NCI-H1417 treated with DMSO at 0.1 percent for 48 hours (cell line): ENCODE measurements around the gene UBA1.

ENCODE experiments used
- DNase-seq: peaks from one replicate; lab custom pipeline; 2025; lab: John Stamatoyannopoulos, UW

Gene UBA1

DNA sequence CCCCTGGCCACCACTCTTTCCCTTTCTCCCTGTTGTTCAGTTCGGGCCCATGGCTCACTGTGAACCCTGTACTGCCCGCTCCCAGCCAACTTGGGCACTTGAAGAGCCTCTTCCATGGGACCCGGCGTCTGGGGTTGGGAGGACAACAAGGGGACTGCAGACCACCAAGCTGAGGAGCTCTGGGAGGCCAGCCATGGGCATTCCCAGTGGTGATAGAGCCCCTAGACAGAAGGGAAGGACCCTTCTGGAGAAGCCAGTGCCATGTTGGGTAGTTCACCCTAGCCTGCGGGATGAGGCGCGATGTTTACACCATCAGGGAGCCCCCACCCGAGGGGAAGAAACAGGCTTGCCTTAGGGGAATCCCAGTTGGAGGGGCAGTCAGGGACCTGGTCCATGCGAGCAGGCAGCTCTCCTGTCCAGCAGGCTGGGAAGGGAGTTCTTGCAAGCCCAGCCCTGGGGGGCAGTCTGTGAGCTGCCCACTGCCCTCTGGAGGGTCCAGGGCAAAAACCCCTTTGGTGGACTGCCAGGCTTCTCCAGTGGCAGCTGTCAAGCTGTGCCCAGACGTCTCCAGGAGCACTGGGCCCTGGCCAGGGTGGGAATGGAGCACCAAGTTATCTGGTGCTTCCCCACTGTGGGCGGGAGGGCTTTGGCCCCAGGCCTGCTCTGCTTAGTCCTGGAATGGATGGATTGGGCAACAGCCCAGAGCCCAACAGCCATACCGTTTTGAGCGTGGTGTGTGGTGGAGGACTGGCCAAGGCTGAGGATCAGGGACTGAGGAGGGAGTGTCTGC is 23.7 kb upstream of the UBA1 start:
- no peak for DNase-seq

DNA sequence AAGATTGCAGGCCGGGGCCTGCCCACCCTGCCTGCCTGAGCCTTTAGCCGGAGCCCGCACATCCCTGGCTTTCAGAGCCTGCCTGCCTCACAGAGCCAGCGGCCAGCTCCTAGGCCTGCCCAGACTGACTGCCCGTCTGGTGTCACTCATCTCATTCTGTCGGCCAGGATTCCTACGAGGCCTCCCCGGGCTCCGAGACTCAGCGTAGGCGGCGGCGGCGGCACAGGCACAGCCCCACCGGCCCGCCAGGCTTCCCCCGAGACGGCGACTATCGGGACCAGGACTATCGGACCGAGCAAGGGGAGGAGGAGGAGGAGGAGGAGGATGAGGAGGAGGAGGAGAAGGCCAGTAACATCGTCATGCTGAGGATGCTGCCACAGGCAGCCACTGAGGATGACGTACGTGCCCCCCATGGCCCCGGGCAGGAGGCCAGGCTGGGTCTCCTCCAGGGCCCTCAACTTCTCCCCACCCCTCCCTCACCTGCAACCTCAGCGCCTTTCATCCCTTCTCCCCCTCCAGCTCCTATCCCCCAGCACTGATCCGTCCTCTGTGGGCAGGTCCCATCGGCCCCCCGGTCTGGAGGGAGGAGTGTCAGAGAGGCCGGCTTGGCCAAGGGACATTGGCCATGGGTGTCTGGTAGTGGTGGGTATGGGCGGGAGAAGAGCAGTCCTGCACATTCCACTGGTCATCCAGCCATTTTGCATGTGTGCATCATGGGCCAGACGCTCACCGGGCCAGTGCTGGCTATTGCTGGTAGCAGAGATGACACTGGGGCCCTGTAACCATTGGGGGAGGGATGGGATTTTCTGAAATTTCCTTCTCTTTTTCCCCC is 22.6 kb upstream of the UBA1 start:
- no peak for DNase-seq

DNA sequence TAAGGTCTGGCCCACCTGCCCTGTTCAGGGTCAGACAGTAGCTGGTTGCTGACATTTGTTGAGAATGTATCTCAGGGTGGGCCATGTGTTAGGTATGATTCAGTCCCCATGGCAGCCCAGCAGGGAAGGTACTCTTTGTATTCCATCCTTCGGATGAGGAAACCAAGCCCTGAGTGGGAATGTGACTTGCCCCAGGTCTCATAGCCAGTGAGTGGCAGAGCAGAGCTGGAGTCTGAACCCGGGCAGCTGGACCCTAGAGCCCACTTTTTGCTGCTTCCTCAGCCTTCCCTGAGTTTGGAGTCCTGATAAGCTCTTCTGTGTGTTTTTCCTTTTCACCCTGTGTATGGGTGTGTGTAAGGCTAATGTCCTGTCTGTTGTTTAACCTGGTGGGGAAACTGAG is 21.6 kb upstream of the UBA1 start:
- DNase-seq: no peak

DNA sequence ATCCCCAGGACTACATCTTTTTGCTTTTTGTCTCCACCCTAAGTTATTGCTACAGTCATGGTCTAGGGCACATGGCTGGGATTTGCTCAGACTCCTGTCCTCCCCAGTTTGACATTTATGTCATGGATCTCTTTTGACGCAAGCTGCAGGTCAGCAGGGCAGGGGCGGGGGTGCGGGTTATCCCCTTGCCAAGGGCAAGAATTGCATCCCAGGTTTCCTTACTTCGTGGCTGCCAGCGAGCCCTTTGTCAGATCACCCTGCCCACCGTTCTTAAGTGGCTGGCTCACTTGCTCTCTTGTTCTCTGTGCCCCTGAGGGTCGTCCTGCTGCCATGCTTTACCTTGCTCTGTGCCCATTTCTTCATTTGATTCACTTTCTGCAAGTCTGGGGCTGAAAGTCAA is 21.1 kb upstream of the UBA1 start:
- no peak for DNase-seq

DNA sequence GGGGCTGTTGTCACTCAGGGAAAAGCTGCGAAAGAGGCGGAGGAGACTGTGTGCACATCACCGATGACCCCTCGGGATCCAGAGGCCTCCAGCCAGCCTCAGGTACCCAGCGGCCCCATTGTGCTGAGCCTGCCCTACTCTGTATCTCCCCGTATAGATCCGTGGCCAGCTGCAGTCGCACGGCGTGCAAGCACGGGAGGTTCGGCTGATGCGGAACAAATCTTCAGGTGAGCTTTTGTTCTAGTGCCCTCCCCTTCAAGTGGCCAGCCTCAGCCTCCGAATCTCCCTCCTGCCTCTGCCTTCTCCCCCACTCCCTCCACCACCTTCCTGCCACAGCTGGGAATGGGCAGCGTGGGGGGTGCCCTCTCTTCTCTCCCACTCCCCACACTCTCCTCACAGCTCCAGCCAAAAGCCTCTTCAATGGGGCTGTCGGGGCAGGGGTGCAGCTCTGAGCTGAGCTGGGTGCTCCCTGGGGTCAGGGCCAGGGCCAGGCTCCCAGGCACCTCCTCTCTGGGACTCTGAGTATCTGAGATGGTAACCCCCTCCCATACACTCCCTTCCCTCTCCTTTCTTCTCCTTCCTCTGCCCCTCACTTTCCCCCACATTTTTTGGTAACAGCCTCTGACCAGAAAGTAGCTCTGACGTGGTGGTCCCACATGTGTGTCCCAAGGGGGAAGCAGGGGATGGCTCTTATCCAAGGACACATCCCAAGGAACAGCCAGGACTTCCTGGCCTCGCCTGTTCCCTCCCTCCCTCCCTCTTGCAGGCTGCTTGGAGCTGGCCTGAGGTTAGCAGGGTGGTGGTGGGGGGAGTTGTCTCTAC is 20.4 kb upstream of the UBA1 start:
- no peak for DNase-seq

DNA sequence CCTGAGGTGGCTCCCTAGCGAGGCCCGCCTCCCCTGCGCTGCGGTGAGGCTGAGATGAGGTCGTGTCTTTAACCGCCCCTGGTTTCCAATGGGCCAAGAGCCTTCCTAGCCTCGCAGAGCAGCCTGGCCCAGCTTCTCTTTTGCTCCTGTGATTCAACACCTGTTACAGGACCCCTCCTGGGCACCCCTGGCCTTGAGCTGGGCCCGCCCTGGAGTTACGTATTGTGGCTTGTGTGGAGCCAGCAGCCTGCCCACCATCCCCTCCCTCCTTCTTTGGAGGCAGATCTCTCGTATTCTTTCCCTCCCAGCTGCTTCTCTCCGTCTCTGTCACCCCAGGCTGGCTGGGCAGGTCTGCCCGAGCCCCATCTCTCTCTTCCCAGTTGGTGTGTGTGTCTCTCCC is 19.3 kb upstream of the UBA1 start:
- no peak for DNase-seq

DNA sequence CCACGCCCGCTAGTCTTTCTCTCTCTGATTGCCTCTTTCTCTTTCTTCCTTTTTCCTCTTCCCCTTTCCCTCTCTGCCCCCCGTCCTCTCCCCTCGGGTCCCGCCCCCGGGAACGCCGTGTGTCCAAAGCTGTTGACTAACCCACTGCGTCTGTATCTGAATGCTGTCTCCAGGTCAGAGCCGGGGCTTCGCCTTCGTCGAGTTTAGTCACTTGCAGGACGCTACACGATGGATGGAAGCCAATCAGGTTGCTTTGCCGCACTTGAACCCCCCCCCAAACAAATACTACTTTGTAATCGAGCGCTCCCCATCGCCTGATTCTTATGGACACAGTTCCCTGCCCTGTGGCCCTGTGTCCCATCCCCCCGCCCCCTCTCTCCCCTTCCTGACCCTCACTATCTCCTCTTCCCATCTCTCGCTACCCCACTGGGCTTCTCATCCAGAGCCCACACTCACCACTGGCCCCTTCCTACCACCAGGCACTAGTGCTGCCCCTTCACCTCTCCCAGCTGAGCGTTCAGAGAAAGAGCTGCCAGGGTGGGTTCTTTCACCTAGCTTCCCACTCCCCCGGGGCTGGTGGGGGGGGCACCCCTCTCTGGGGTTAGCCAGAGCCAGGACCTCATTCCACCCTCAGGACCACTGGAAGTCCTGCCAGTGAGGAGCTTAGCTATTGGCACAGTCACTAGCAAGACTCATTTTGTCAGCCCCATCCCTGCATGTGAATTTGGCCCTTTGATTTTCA is 18.6 kb upstream of the UBA1 start:
- no peak for DNase-seq

DNA sequence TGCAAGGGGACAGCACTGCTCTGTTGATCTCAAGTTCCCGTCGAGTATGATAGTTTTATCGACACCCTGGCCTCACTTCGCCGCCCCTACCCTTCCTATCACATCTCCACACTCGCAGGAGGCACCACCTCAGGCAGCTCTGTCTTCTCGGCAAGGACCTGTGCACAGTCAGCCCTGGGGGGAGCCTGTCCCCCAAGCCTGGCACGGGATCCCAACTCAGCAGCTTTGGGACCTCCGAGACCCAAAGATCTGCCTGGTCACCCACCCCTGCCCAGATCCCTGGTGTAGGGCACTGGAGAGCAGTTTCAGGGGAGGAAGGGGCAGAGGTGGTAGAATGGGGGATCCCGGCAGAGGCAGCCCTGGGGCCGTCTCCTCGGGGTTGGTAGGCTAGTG is 18.0 kb upstream of the UBA1 start:
- DNase-seq: no peak

DNA sequence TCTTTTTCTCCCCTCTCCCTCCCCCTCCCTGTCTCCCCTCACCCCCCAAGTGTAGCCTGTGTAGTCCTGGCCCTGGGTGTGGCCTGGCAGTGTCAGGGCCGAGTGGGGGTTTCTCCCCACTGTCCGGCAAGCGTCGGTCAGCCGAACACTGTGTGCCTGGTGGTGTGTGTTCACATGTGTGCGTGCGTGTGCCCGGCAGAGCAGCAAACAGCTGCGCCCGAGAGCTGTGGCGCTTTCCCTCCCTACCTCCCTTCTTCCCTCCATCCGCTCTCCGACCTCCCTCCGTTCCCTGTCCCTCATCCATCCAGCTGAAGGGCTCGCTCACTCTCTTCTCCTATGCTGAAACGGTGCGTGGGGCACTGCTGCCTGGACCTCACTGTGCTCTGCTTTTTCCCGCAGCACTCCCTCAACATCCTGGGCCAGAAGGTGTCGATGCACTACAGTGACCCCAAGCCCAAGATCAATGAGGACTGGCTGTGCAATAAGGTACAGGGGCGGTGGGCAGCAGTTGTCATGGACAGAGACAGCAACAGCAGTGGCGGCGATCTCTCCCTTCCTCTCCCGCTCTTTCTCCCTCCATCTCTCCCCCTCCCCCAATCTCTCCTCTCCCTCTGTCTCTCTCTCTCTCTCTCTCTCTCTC is 17.4 kb upstream of the UBA1 start:
- no peak for DNase-seq

DNA sequence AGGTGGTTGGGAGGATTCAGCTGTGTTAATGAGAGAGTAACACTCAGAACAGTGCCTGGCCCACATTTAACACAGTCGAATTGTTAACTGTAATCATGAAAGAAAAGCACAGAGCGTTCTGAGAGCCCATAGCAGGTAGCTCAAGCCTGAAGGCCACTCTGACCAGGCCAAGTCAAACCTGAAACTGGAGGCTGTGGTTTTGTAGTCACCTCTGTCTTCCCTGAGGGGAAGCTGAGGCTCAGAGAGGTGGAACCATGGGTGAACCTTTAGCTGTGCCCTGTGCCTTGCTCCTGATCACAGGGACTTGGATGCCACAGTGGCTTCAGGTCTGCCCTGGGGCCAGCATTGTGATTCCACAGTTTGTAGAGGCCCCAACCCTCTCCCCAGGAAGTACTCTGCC is 16.6 kb upstream of the UBA1 start:
- DNase-seq: no peak

DNA sequence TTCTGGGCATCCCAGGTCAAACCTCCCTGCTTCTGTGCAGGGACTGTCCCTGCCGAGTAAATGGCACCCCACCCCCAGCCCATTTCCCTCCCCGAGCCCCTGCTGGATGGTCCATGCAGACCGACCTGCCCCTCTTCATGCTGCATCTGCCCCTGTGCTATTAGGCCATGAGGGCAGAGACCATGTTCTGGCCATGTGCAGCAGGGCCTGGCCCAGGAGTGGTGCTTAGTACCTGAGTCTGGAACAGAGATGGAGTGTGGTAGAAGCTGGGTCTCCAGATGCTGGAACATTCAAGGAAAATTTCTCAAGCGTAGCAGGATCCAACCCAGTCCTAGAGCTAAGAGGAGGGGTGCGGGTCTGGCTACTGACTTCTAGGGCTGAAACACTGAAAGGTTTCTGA is 15.3 kb upstream of the UBA1 start:
- DNase-seq: no peak

DNA sequence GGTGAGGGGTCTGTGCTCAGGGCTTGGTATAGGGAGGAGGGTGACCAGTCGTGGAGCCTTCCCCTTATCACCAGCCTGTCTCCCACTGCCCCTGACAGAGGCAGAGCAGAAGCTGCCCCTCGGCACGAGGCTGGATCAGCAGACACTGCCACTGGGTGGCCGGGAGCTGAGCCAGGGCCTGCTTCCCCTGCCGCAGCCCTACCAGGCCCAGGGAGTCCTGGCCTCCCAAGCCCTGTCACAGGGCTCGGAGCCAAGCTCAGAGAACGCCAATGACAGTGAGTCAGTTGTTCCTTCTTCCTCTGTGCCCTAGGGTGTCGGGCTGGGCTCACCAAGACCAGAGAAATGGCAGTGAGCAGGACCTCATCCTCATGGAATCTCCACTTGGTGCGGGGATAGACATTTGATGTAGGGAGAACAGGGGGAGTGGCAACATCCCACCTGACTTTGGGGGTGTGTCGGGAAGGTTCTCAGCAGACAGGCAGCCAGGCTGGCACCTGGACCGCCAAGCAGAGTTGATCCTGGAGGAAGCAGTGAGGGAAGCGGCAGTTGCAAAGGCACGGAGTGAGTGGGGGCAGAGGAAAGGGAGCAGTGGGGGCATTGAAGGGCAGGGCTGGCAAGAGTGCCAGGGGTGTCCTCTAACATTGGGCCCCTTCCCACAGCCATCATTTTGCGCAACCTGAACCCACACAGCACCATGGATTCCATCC is 14.3 kb upstream of the UBA1 start:
- no peak for DNase-seq

DNA sequence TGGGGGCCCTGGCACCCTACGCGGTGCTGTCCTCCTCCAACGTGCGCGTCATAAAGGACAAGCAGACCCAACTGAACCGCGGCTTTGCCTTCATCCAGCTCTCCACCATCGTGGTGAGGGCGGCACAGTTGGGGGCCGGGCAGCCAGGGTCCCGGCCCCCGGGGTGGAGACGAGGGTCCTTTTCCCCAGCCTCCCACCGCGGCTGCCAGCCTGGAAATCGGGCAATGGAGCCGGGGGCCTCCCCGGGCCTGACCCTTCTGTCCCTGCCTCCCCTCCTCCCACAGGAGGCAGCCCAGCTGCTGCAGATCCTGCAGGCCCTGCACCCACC is 13.7 kb upstream of the UBA1 start:
- no peak for DNase-seq

DNA sequence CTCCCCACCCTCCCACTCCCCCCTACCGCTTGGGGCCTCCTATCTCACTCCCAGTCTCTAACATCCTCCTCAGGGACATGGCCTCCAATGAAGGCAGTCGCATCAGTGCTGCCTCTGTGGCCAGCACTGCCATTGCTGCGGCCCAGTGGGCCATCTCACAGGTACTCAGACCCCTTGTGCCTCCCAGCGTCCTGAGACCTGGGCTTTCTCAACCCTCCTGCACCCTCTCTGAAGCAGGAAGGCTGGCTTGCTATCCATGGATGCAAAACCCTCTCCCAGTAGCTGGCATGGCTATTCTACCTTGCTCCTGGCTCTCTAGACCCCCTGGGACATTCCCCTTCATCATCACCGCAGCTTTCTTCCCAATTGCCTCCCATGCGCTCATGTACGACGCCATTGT is 13.3 kb upstream of the UBA1 start:
- no peak for DNase-seq

DNA sequence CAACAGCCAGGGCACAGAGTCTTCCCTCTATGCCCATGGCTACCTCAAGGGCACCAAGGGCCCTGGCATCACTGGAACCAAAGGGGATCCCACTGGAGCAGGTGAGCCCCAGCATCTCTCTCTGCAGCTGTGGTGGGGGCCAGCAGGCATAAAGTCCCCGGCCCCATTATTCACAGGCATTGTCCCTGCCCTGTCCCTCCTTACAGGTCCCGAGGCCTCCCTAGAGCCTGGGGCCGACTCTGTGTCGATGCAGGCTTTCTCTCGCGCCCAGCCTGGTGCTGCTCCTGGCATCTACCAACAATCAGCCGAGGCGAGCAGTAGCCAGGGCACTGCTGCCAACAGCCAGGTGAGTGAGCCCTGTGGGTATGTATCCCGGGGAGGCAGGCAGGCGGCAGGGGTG is 12.3 kb upstream of the UBA1 start:
- DNase-seq: no peak

DNA sequence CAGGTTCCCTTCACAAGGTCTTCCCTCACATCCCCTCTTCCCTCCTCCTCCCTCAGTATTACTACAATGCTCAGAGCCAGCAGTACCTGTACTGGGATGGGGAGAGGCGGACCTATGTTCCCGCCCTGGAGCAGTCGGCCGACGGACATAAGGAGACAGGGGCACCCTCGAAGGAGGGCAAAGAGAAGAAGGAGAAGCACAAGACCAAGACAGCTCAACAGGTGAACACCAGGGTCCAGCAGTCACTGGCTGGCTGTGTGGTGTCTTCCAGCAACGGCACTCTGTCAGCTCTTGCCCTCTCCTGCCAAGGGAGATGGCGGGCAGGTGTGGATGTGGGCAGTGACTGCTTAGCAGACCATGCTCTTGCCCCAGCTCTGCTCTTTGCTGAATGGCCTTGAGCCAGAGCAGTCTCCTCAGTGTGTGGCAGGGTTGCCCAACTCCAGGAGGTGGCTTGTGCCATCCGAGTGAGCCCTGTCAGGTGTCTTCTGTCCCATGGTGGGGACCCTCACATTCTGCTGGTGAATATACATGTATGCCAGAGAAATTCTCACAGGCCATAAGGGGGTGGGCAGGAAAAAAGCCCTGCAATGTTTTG is 11.4 kb upstream of the UBA1 start:
- no peak for DNase-seq

DNA sequence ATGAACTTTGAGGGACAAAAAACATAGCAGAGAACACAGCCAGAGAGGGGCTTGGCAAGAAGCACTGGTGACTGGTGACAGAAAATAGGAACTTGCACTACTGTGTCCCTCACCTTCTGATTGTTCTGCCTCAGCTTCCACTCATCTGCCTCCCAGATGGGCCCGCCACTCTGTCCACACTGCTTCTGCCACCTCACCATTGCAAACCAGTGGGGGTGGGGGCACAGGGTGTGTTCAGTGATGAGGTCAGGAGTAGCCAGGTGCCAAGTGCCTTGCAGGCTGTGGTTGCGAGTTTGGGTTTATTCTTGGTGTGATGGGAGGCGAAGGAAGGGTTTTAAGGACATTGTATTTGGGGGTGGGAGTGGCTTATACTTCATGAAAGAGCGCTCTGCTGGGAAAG is 9.1 kb upstream of the UBA1 start:
- no peak for DNase-seq

DNA sequence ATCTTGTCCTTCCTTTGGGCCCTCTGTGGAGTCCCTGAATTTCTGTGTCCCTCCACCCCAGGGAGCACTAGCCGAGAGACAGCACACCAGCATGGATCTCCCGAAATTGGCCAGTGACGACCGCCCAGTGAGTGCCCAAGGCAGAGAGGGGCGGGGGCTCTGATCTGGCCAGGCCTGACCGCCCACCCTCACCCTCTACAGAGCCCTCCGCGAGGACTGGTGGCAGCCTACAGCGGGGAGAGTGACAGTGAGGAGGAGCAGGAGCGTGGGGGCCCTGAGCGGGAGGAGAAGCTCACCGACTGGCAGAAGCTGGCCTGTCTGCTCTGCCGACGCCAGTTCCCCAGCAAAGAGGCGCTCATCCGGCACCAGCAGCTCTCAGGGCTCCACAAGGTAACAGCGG is 8.4 kb upstream of the UBA1 start:
- no peak for DNase-seq

DNA sequence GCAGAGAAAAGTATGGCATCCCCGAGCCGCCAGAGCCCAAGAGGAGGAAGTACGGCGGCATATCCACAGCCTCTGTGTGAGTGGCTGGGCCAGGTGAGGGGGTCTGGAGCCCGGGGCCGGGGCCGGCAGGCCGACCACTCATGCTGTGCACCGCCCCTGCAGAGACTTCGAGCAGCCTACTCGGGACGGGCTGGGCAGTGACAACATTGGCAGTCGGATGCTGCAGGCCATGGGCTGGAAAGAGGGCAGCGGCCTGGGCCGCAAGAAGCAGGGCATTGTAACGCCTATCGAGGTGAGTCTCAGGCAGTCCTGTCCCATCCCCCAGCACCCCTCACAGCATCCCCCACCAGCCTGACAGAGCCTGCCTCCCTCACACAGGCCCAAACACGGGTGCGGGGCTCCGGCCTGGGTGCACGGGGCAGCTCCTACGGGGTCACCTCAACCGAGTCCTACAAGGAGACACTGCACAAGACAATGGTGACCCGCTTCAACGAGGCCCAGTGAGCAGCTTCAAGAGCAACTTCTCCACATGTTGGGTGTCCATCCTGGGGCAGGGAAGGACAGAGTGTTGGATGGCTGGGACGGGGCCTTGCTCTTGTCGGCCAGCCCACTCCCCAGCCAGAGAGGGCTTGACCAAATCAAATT is 7.4 kb upstream of the UBA1 start:
- DNase-seq: no peak

DNA sequence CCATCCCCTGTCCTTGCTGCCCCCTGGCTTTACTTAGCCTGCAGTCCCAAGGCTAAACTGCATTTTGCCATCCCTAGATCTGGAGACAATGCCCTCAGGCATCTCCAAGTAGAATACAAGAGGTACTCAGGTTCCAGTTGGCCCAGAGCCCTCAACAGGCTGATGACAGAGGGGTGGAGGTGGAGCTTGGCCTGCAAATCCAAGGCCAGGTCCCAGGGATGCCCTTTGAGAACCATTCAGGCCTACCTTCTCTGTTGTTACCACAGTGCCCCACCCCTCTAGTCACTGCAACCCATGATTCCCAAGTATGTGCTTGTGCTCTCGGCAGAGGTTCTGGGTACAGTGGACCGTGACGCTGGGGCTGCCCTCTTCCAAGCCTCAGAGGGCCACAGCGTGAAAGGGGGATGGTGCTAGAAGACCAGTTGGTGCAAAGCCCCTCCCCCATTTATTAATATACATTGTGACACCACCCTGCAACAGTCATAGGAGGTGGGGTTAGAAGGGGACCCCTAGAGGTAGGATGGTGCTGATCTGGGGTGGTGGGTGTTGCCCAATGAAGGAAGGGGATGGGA is 6.4 kb upstream of the UBA1 start:
- DNase-seq: no peak
